ENCODE results near the gene CD63. TPM values are rescaled to one million over a fixed set of nuclear protein-coding genes. Genes with fewer than 3 reads are reported as not detected.

The CD63 gene
- total and polyA plus RNA-seq, 9 of the 15 experiments (the other 6 are each of a cell fraction or from before 2014, with no cell fraction given): 313 to 735 (median 433) TPM

DNA sequence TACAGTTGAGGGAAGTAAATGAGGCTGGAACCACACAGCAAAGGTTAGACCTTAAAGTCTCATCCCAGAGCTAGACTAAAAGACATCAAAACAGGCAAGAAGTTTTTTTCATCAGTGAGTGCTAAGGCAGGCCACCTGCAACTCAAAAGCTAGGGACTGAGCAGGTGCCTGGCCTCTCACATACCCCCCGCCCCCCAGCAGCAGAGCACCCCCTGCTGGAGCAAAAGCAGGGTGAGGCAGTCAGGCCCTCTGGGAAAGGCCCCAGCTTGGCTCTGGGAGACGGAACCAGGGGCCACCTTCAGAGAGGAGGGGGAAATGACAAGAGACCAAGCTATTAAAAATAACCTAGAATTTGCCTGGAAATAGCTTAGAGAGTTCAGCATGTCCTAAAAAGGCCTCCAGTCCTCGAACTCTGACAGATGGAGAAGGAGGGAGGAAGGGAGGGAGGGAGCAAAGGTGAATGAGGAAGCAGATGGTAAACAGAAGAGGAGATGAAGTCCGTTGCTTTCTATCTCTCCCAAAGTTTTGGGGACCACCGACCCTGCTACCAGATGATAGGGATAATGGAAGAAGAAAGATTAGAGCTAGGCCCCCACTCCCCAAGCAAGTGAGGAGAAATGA lies 22.9 kb downstream of the CD63 start:
- Histone ChIP-seq H3K27me3 (ENCODE audit: control insufficient read depth in 2 of 2, insufficient read depth in 2 of 2, low read length in 2 of 2) (peaks cover 19 to 29% of the 10 kb centered on the region in 2 experiments), H2AFZ (ENCODE audit: low read depth, low read length) (no peak overlapping the region), H3K79me2 (ENCODE audit: control insufficient read depth, insufficient read depth, low read length) (no peaks in the 10 kb centered on the region), H3K4me3 (no peak overlapping the region), H3K9me1 (ENCODE audit: control insufficient read depth, insufficient read depth, low read length) (peaks cover 5% of the 10 kb centered on the region), H3K27ac (ENCODE audit: extremely low read depth, low read depth, low read length) (no peak overlapping the region), H3K36me3 (ENCODE audit: control insufficient read depth, insufficient read depth, low read length) (no peaks in the 10 kb centered on the region), H3K9me3 (replicated peaks; ENCODE audit: control insufficient read depth, insufficient read depth, low read depth, low read length) (no peaks in the 10 kb centered on the region), H4K20me1 (replicated peaks; ENCODE audit: control insufficient read depth, insufficient read depth, low read length) (no peaks in the 10 kb centered on the region), H3K9ac (ENCODE audit: insufficient read depth in 1 of 2, low read depth in 2 of 2, low read length in 2 of 2) (no peak overlapping the region), H3K4me2 (ENCODE audit: insufficient read depth, low read length) (no peak overlapping the region), H3K4me1 (replicated peaks in 1 of 2; ENCODE audit: control insufficient read depth in 2 of 2, insufficient read depth in 2 of 2, low read length in 2 of 2) (peaks cover 6 to 18% of the 10 kb centered on the region in 2 experiments; a peak in 4 of 5 replicates)
- 0% methylated on average over 5 of the region's 5 CpGs for WGBS (ENCODE audit: insufficient coverage, low coverage, missing lambda C conversion rate)
- peak; percentile 87 for ATAC-seq
- DNase-seq (ENCODE audit: extremely low read depth in 1 of 4, low spot score in 3 of 4): peak; percentile 62 to 79 (median 74)
- intact Hi-C loops (cut with micrococcal nuclease): loop anchor here (2.0 kb wide), 1 partner anchor 25 kb away; a partner anchor contains a TSS
- no TSS peak for BruUV-seq (replicated peaks)
- ChIA-PET CTCF (ENCODE audit: low intra/inter-chr PET ratio) (interaction anchor here (0.6 kb wide), 2 partner anchors 91 to 1486 kb away, joined by 3 read pairs; no protein-coding TSS in a partner anchor), POLR2A (interaction anchor here (0.6 to 1.9 kb wide), 6 partner anchors 9 to 1054 kb away, joined by 3 to 9 read pairs (median 3); partner anchors contain the start of gene BLOC1S1)
- peak; percentile 63 for FAIRE-seq
- in situ Hi-C loops (cut with MboI): no loop called here
- TF ChIP-seq CGGBP1 (CRISPR knock-in tag; IDR thresholded peaks at IDR 0.05) (no peak), DDX20 (tag; IDR thresholded peaks at IDR 0.05; ENCODE audit: low read depth) (no peak), ZNF146 (CRISPR knock-in tag; IDR thresholded peaks at IDR 0.05; ENCODE audit: unreplicated experiment) (no peak), ARID4B (CRISPR knock-in tag; IDR thresholded peaks at IDR 0.05) (no peak), TARDBP (IDR thresholded peaks at IDR 0.05) (no peak), THAP12 (CRISPR knock-in tag; IDR thresholded peaks at IDR 0.05) (no peak), ID3 (CRISPR knock-in tag; IDR thresholded peaks at IDR 0.05) (no peak), ID3 (tag; IDR thresholded peaks at IDR 0.05) (no peak), ZNF586 (CRISPR knock-in tag; conservative IDR thresholded peaks at IDR 0.05) (no peak), MAZ (CRISPR knock-in tag; conservative IDR thresholded peaks at IDR 0.05 in 1 of 2, IDR thresholded peaks at IDR 0.05 in 1 of 2) (peak; percentile 73 to 84; a peak in 3 of 4 replicates), RAD21 (CRISPR knock-in tag; conservative IDR thresholded peaks at IDR 0.05 in 1 of 2, IDR thresholded peaks at IDR 0.05 in 1 of 2) (peak; percentile 22 to 51; a peak in 2 of 4 replicates), RB1 (IDR thresholded peaks at IDR 0.05; ENCODE audit: low read depth) (0 out of 2 replicates have a peak, but pooled peaks have one; percentile 13), ZBTB17 (CRISPR knock-in tag; IDR thresholded peaks at IDR 0.05) (no peak), RBBP5 (IDR thresholded peaks at IDR 0.05; ENCODE audit: borderline replicate concordance, insufficient read depth, low read length, poor library complexity, severe bottlenecking) (no peak)

All from K562 (cell line).